PC-9 (cell line): ENCODE results near the gene DNAH7. TPM values are rescaled to one million over a fixed set of nuclear protein-coding genes. Genes with fewer than 3 reads are reported as not detected.

Source experiments
- BruUV-seq: library from RNA; stranded (reverse); fragments of 400-500 nt; replicated peaks from 2 replicates; lab custom pipeline; 2021; lab: Mats Ljungman, UMichigan
- CTCF ChIA-PET: fragments of 300-600 bp; sonication (Branson Sonifier 250); formaldehyde crosslinking; loops from one replicate; lab custom pipeline; 2022; ENCODE audit warnings: antibody characterized with exemption; lab: Charles Lee
- POLR2A ChIA-PET: fragments of 300-600 bp; sonication (Branson Sonifier 250); formaldehyde crosslinking; loops from one replicate; lab custom pipeline; 2022; ENCODE audit warnings: antibody characterized with exemption; ENCODE audit not compliant: unreplicated experiment; lab: Charles Lee
- DNase-seq, 2 experiments: peaks; one replicate each; pipeline versions ENCODE4 v3.0.0 to v3.0.0-alpha.2; 2015 to 2022; ENCODE audit warnings: mixed read lengths in 1 of 2
- H2AFZ ChIP-seq: fragments of 200-600 bp; sonication (generic); 2 replicates; pipeline ENCODE4 v1.8.1; 2017; ENCODE audit warnings: antibody characterized with exemption
- H3F3A ChIP-seq: fragments of 200-600 bp; sonication (generic); 2 replicates; pipeline ENCODE4 v1.8.1; 2017; ENCODE audit warnings: antibody characterized with exemption, mild to moderate bottlenecking, low read depth; ENCODE audit not compliant: insufficient read depth
- H3K27ac ChIP-seq: fragments of 200-600 bp; sonication (generic); 2 replicates; pipeline ENCODE4 v1.6.1; 2016; ENCODE audit warnings: mixed run types
- H3K27me3 ChIP-seq: fragments of 200-600 bp; sonication (generic); 2 replicates; pipeline ENCODE4 v1.6.1; 2016; ENCODE audit warnings: low read depth, mixed run types; ENCODE audit not compliant: insufficient read depth
- H3K36me3 ChIP-seq: fragments of 200-600 bp; sonication (generic); 2 replicates; pipeline ENCODE4 v1.6.1; 2016; ENCODE audit warnings: low read depth, mixed run types
- H3K4me1 ChIP-seq: fragments of 200-600 bp; sonication (generic); replicated peaks from 2 replicates; pipeline ENCODE4 v1.6.1; 2016; ENCODE audit warnings: mixed run types; ENCODE audit not compliant: insufficient read depth
- H3K4me2 ChIP-seq: fragments of 200-600 bp; sonication (generic); 2 replicates; pipeline ENCODE4 v1.6.1; 2017; ENCODE audit warnings: mixed run types
- H3K4me3 ChIP-seq: fragments of 200-600 bp; sonication (generic); 2 replicates; pipeline ENCODE4 v1.6.1; 2016; ENCODE audit warnings: mixed run types
- H3K79me2 ChIP-seq: fragments of 200-600 bp; sonication (generic); 2 replicates; pipeline ENCODE4 v1.6.1; 2017; ENCODE audit warnings: low read depth, mixed run types
- H3K9me2 ChIP-seq: fragments of 200-600 bp; sonication (generic); 2 replicates; pipeline ENCODE4 v1.8.1; 2017; ENCODE audit warnings: mild to moderate bottlenecking; ENCODE audit not compliant: insufficient read depth
- H3K9me3 ChIP-seq: fragments of 200-600 bp; sonication (generic); 2 replicates; pipeline ENCODE4 v1.8.1; 2016; ENCODE audit warnings: low read depth; ENCODE audit not compliant: insufficient read depth
- H4K20me1 ChIP-seq: fragments of 200-600 bp; sonication (generic); 2 replicates; pipeline ENCODE4 v1.8.1; 2017; ENCODE audit not compliant: insufficient read depth
- EZH2 ChIP-seq: fragments of 200-600 bp; sonication (generic); IDR thresholded peaks from 2 replicates; pipeline ENCODE4 v1.8.0; 2017; ENCODE audit warnings: antibody characterized with exemption, low read depth
- intact Hi-C: fragments of 100-400 bp; cut with micrococcal nuclease; formaldehyde crosslinking; loops from one replicate; pipeline ENCODE4 v1.10.0; 2022; ENCODE audit not compliant: unreplicated experiment
- total RNA-seq: library from RNA; stranded (reverse); gene quantifications from 2 replicates; pipeline ENCODE4 v1.2.3, GENCODE V29; 2021
- TF ChIP-seq, protein P1 (sequence below): fragments of 200-600 bp; sonication (generic); conservative IDR thresholded peaks from 2 replicates; pipeline ENCODE4 v1.6.1; 2017; ENCODE audit warnings: mixed run types, antibody characterized with exemption, mild to moderate bottlenecking, moderate library complexity

DNAH7 gene
- total RNA-seq, 1 experiment from 2014 or later: 3.8 TPM

DNA sequence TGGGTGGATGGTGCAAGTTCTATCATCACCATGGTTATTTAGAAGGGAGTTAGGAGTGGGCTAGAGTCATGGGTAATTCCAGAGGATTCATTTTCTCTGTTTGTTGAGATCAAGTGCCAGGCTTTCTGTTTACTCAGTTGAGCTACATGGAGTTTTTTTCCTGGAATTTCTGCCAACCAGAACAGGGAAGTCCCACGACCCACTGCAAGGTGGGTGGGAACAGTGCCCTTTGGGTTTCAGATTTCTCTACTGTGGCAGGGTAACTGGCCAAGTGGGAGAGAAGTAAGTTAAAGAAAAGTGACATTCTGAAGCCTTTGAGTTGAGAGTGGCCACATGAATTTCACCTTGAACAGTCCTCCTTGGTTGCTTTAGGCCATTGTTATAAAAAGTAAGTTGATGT lies 272.8 kb downstream of the DNAH7 start:
- DNase-seq: no peak
- CTCF ChIA-PET: no interaction called here

DNA sequence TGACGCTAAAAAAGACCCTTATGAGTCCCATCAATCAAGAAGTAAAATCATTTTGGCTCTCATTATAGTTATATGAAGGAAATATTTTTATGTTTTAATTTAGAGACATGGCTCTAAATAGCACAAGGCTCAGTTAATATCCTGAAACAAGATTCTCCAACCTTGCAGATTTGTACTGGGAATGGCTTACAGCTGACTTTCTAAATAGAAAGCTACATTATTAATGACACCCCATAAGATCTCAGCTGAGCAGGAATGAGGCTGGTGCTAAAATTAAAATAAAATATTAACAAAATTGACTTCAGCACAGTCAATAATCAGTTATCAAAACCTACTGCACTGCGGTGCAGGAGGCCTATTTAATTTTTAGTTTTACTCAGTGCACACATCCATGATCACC lies 274.8 kb downstream of the DNAH7 start:
- Histone ChIP-seq H3K9me2 (no peaks in the 10 kb centered on the region), H3K4me1 (no peaks in the 10 kb centered on the region), H4K20me1 (no peaks in the 10 kb centered on the region), H3K4me2 (no peak overlapping the region), H2AFZ (no peak overlapping the region), H3K27ac (no peak overlapping the region), H3K79me2 (no peaks in the 10 kb centered on the region), H3K9me3 (no peaks in the 10 kb centered on the region), H3K36me3 (no peaks in the 10 kb centered on the region), H3K4me3 (no peak overlapping the region), H3F3A (no peaks in the 10 kb centered on the region), H3K27me3 (no peaks in the 10 kb centered on the region)
- no TSS peak for BruUV-seq
- ChIA-PET CTCF (no interaction called here), POLR2A (no interaction called here)
- no peak for DNase-seq
- TF ChIP-seq, protein P1, sequence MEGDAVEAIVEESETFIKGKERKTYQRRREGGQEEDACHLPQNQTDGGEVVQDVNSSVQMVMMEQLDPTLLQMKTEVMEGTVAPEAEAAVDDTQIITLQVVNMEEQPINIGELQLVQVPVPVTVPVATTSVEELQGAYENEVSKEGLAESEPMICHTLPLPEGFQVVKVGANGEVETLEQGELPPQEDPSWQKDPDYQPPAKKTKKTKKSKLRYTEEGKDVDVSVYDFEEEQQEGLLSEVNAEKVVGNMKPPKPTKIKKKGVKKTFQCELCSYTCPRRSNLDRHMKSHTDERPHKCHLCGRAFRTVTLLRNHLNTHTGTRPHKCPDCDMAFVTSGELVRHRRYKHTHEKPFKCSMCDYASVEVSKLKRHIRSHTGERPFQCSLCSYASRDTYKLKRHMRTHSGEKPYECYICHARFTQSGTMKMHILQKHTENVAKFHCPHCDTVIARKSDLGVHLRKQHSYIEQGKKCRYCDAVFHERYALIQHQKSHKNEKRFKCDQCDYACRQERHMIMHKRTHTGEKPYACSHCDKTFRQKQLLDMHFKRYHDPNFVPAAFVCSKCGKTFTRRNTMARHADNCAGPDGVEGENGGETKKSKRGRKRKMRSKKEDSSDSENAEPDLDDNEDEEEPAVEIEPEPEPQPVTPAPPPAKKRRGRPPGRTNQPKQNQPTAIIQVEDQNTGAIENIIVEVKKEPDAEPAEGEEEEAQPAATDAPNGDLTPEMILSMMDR: no peak
- TF ChIP-seq EZH2: no peak
- intact Hi-C loops: no loop called here

More for the DNA sequence above, 272.8 kb downstream of the DNAH7 start:
- TF ChIP-seq EZH2: no peak
- TF ChIP-seq, protein P1: no peak
- Histone ChIP-seq H3K27me3 (no peaks in the 10 kb centered on the region), H3K36me3 (no peaks in the 10 kb centered on the region), H2AFZ (no peak overlapping the region), H3K79me2 (no peaks in the 10 kb centered on the region), H4K20me1 (no peaks in the 10 kb centered on the region), H3K4me3 (no peak overlapping the region), H3K4me2 (no peak overlapping the region), H3K9me3 (no peaks in the 10 kb centered on the region), H3K27ac (no peak overlapping the region), H3K9me2 (no peaks in the 10 kb centered on the region), H3F3A (no peaks in the 10 kb centered on the region), H3K4me1 (no peaks in the 10 kb centered on the region)
- intact Hi-C loops: no loop called here
- BruUV-seq: no TSS peak
- POLR2A ChIA-PET: no interaction called here

DNA sequence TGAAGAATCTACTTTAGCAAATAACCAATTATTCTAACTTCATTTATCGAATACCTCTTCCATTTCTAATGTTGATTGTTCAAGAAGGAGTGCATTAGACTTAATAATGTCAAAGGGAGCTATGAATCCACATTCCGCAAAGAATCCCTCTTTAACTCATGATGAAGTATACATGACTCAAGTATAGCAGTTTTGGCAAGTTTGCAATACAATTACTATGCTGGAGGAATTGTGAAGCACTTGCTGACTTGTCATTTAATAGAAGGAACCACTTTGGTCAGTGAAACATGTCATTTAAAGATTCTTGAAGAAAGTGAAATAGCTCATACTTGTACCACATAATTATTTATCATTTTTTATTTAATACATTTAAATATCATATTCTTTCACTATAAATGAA lies 286.5 kb downstream of the DNAH7 start:
- H3K36me3 ChIP-seq: no peaks in the 10 kb centered on the region
- ChIA-PET POLR2A (interaction anchor here (0.7 kb wide), 1 partner anchor 61 kb away, joined by 4 read pairs; no protein-coding TSS in a partner anchor), CTCF (no interaction called here)
- H3K4me2 ChIP-seq: no peak overlapping the region
- H3K4me3 ChIP-seq: no peak overlapping the region
- H3K4me1 ChIP-seq: no peaks in the 10 kb centered on the region
- no peaks in the 10 kb centered on the region for H3F3A ChIP-seq
- no TSS peak for BruUV-seq
- H4K20me1 ChIP-seq: no peaks in the 10 kb centered on the region
- H3K9me3 ChIP-seq: no peaks in the 10 kb centered on the region
- no peak overlapping the region for H2AFZ ChIP-seq
- intact Hi-C loops: no loop called here
- no peaks in the 10 kb centered on the region for H3K9me2 ChIP-seq
- no peak for DNase-seq
- no peak overlapping the region for H3K27ac ChIP-seq
- TF ChIP-seq EZH2: no peak
- TF ChIP-seq, protein P1: no peak
- no peaks in the 10 kb centered on the region for H3K27me3 ChIP-seq
- no peaks in the 10 kb centered on the region for H3K79me2 ChIP-seq
